OCI-LY7 (cell line): Measurements from ENCODE around the gene MAP3K5.

Experiments used
- EZH2phosphoT487 ChIP-seq: fragments of 200-600 bp; sonication (generic); IDR thresholded peaks from 2 replicates; pipeline ENCODE4 v1.6.1; 2018; ENCODE audit warnings: low read depth, borderline replicate concordance, mild to moderate bottlenecking, mixed run types, antibody characterized with exemption, low read length, moderate library complexity, mixed read lengths
- TF ChIP-seq, protein P1 (sequence below): fragments of 200-600 bp; sonication (generic); conservative IDR thresholded peaks from 2 replicates; pipeline ENCODE4 v1.5.1; 2014; ENCODE audit warnings: mild to moderate bottlenecking, antibody characterized with exemption, low read length, moderate library complexity, mixed read lengths

GRCh38 chr6:136566007-136566487, 226.2 kb downstream of the MAP3K5 start:
- TF ChIP-seq, protein P1, sequence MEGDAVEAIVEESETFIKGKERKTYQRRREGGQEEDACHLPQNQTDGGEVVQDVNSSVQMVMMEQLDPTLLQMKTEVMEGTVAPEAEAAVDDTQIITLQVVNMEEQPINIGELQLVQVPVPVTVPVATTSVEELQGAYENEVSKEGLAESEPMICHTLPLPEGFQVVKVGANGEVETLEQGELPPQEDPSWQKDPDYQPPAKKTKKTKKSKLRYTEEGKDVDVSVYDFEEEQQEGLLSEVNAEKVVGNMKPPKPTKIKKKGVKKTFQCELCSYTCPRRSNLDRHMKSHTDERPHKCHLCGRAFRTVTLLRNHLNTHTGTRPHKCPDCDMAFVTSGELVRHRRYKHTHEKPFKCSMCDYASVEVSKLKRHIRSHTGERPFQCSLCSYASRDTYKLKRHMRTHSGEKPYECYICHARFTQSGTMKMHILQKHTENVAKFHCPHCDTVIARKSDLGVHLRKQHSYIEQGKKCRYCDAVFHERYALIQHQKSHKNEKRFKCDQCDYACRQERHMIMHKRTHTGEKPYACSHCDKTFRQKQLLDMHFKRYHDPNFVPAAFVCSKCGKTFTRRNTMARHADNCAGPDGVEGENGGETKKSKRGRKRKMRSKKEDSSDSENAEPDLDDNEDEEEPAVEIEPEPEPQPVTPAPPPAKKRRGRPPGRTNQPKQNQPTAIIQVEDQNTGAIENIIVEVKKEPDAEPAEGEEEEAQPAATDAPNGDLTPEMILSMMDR = no peak
- TF ChIP-seq EZH2phosphoT487 = no peak
